ENCODE measurements around the gene B4GALT4.

- TF ChIP-seq EZH2phosphoT487 (IDR thresholded peaks at IDR 0.05; ENCODE audit: insufficient read depth, low read depth) (no peak), EZH2 (IDR thresholded peaks at IDR 0.05; ENCODE audit: insufficient read depth, poor library complexity, severe bottlenecking) (no peak)
These were observed 13.4 kb downstream of the B4GALT4 start for GRCh38 chr3:119227070-119227850.
